ENCODE data around the gene BCL6.

DNA sequence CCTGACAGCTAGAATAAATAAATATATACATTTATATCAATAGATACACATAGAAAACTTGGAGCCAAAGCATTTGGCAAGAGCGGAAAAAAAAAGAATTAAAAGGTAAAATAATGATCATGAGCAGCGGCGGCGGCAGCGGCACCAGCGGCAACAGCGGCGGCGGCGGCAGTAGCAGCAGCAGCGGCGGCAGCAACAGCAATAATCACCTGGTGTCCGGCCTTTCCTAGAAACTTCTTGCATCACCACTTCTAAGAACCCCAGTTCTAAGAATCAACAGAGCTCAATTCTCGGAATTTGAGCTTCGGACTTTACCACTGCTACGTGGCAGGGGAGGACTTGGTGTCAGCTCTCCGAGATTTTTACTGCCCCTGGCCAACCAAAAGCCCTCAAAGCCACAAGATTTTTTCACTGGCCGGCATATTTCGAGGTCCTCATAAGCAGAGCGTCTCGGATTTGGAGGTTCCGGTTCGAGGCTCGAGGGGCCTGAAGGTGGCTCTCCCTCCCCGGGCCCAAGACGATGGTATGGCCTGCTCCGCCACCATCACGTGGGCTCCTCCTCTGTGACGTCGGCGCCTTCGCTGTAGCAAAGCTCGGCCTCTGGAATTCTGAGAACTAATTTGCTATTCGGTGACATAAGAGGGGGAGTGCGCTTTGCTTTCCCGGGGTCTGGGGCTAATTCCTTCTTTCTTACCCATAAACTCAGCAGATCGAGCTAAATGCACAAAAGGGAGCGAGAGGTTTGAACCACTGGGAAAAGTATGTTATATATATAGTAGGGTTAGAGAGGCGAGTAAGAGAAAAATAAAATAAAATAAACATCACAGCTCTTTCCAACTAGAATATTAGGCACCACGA, at the start of gene BCL6:
- TF ChIP-seq, protein P1, sequence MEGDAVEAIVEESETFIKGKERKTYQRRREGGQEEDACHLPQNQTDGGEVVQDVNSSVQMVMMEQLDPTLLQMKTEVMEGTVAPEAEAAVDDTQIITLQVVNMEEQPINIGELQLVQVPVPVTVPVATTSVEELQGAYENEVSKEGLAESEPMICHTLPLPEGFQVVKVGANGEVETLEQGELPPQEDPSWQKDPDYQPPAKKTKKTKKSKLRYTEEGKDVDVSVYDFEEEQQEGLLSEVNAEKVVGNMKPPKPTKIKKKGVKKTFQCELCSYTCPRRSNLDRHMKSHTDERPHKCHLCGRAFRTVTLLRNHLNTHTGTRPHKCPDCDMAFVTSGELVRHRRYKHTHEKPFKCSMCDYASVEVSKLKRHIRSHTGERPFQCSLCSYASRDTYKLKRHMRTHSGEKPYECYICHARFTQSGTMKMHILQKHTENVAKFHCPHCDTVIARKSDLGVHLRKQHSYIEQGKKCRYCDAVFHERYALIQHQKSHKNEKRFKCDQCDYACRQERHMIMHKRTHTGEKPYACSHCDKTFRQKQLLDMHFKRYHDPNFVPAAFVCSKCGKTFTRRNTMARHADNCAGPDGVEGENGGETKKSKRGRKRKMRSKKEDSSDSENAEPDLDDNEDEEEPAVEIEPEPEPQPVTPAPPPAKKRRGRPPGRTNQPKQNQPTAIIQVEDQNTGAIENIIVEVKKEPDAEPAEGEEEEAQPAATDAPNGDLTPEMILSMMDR (conservative IDR thresholded peaks at IDR 0.05; ENCODE audit: low read length) = no peak
- TF ChIP-seq EZH2phosphoT487 (IDR thresholded peaks at IDR 0.05; ENCODE audit: borderline replicate concordance, low read depth, low read length) = no peak

All from OCI-LY7 (cell line).